HG02642 (cell line): ENCODE data around the gene CERS4.
"Not testable (repeated sequence)": the region's sequence is repeated elsewhere in the genome, so short reads cannot be mapped to it uniquely, and the experiment has no call there.

Source experiments
- ATAC-seq: cut with Tn5 transposase; IDR thresholded peaks from one replicate; pipeline ENCODE4 v1.9.1; 2021; ENCODE audit warnings: mild to moderate bottlenecking; ENCODE audit not compliant: unreplicated experiment, poor library complexity

CERS4 gene

DNA sequence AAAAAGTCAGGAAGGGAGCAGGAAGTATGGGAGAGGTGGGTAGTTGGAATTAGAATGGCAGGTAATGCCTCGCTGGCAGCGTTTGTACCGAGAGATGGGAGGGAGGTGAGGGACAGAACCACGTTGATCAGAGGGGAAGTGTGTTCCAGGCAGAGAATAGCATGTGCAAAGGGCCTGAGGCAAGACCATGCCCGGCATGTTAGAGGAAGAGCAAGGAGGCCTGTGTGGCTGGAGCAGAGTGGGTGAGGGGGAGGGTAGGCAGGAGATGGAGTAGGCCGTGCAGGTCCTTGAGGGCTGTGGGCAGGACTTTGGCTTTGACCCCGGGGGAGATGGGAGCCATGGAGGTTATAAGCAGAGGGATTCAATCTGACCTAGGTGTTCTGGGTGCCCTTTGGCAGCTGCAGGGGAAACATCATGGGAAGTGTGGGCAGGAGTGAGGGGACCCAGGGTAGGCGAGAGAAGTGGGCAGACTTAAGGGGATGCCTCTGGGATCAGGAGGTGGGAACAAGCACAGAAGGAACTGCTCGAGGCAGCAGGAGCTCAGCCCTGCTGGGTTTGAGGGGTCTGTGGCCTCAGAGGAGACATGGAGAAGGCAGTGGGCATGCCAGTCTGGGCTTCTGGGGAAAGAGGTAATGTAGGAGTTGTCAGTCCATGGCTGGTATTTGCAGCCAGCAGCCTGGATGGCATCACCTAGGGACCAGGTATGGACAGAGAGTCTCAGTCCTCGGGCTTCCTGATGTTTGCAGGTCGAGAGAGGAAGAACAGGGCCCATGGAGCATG is 50.2 kb downstream of the CERS4 start:
- no peak for ATAC-seq

DNA sequence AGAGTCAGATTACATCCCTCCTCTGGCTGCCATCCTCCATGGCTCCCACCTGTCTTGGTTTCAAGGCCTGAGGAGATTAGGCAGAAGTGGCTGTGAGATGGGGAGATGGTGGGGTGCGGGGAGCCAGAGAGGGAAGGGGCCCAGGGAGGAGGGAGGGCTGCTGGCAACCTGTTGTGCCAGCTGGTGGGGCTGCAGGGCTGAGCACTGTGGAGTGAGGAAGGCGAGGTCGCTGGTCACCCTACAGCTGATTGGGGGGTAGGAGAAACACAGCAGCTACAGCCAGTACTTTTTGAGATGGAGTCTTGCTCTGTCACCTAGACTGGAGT is 50.7 kb downstream of the CERS4 start:
- ATAC-seq: no peak

DNA sequence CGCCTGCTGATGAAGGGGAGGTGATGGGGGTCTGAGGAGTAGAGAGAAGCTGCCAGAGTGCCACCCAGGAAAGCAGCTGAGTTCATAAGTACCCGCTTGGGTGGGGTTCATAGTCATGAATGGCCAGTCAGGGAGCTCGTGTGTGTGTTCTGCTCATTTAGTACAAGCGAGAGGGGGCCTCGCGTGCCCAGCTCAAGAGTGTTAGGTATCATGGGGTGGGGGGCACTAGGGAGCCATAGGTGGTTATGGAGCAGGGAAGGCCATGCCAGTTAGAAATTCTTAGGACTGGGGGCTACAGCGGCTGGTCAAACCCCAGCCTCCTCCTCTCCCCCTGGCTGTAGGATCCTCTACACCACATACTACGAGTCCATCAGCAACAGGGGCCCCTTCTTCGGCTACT is 52.2 kb downstream of the CERS4 start:
- no peak for ATAC-seq

DNA sequence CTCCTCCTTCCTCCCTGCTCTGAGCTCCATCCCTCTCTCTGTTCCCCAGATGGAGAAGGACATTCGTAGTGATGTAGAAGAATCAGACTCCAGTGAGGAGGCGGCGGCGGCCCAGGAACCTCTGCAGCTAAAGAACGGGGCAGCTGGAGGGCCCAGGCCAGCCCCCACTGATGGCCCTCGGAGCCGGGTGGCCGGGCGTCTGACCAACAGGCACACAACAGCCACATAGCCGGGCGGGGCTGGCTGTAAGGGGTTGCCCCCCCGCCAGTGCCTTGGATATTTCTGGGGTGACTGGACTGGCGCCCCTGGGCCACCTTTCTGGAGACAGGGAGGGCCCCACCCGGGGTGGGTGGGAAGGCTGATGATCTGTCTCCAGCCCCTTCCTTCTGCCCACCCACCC is 52.7 kb downstream of the CERS4 start:
- no peak for ATAC-seq

DNA sequence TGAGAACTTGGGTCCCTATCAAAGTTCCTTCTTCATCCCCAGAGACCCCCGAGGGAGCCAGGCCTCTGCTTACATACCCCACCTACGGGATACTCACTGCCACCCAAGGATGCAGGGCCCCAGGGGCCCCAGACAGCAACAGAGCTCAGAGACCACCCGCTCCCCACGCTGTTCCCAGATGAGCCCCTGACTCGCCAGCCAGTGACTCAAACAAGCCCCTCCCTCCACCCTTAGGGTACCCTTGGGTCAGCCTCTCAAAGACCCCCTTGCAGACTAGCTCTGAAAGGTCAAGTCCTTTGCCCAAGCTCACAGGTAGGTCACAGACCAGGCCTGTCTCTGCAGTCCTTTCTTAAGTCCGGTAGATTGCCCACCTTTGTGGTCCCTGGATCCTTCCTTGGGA is 53.3 kb downstream of the CERS4 start:
- no peak for ATAC-seq

DNA sequence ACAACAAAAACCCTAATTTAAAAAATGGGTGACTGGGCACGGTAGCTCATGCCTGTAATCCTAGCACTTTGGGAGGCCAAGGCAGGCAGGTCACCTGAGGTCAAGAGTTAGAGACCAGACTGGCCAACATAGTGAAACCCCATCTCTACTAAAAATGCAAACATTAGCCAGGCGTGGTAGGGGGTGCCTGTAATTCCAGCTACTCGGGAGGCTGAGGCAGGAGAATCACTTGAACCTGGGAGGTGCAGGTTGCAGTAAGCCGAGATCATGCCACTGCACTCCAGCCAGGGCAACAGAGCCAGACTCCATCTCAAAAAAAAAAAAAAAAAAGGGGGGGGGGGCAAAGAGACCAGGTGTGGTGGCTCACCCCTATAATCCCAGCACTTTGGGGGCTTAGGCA is 55.1 kb downstream of the CERS4 start:
- not testable (repeated sequence) for ATAC-seq

DNA sequence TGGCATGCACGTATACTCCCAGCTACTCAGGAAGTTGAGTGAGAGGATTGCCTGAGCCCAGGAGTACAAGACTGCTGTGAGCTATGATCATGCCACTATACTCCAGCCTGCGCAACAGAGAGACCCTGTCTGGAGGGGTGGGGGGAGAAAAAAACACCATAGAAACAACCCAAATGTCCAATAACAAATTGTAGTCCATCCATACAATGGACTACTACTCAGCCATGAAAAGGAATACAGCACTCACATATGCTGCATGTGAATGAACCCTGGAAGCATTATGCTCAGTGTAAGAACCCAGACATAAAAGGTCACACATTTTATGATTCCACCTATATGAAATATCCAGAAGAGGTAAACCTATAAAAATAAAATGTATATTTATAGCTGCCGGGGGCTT is 56.7 kb downstream of the CERS4 start:
- no peak for ATAC-seq

DNA sequence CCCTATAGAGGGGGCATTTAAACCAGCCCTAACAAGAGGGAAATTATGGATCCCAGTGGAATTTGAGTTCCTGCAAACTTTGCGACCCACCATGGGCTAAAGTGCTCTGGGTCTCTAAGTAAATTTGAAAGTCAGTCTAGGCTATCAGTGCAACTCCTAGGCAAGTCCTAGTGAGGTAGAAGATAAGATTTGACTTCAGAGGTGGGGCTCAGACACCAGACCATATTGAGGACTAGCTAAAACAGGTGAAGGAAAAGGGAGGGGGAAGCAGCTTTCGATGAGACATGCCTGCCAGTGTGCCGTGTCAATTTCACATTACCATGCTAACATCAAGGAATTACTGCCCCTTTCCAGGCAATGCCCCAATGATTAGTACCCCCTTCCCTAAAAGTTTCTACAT is 60.6 kb downstream of the CERS4 start:
- no peak for ATAC-seq

DNA sequence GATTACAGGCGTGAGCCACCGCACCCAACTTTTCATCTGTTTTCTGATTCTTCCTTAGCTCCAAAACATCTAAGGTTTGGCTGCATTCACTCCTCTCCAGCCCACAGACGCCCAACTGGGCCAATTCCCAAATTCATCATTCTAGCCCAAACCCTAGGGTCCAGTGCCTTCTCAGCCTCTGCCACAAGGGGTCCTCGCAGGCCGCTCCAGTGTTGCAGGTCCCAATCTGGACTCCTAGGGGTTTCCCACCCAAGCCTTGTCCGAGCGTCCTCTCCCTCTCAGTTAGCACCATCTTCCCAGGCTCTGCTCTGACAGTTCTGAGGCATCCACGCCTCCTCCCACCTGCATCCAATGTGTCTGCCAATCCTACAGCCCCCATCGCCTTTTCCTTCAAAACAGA is 67.3 kb downstream of the CERS4 start:
- not testable (repeated sequence) for ATAC-seq

DNA sequence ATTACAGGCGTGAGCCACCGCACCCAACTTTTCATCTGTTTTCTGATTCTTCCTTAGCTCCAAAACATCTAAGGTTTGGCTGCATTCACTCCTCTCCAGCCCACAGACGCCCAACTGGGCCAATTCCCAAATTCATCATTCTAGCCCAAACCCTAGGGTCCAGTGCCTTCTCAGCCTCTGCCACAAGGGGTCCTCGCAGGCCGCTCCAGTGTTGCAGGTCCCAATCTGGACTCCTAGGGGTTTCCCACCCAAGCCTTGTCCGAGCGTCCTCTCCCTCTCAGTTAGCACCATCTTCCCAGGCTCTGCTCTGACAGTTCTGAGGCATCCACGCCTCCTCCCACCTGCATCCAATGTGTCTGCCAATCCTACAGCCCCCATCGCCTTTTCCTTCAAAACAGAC is 82.2 kb downstream of the CERS4 start:
- not testable (repeated sequence) for ATAC-seq

DNA sequence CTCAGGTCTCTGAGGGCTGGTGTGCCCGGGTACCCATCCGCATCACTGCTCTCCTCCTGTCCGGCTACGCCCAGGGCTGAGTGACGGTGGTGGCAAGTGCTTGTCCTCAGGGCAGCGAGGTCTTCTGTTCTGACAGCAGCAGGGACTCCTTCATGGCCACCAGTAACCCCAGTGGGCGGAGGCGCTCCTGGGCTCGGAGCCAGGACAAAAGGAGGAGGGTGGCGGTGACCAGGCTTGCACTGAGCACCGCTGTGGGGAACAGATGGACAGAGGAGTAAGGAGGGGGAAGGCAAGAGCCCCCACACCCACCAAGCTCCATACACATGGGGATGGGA is 93.2 kb downstream of the CERS4 start:
- ATAC-seq: no peak

DNA sequence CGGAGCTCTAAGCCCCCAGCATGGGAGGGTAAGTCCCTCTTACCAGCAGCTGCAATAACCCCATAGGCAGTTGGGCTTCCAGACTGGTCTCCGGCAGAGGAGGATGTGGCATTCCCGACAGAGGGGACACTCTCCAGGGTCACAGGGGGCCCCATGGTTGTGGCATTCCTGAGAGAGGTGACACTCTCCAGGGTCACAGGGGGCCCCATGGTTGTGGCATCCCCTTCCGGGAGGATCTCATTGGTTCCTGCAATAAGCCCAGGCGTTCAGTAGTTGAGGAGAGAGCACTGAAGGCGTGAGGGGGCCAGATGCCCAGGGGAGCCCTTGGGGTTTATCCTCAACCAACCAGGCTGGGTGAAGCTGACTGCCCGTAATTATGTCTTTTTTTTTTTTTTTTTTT is 93.6 kb downstream of the CERS4 start:
- no peak for ATAC-seq

DNA sequence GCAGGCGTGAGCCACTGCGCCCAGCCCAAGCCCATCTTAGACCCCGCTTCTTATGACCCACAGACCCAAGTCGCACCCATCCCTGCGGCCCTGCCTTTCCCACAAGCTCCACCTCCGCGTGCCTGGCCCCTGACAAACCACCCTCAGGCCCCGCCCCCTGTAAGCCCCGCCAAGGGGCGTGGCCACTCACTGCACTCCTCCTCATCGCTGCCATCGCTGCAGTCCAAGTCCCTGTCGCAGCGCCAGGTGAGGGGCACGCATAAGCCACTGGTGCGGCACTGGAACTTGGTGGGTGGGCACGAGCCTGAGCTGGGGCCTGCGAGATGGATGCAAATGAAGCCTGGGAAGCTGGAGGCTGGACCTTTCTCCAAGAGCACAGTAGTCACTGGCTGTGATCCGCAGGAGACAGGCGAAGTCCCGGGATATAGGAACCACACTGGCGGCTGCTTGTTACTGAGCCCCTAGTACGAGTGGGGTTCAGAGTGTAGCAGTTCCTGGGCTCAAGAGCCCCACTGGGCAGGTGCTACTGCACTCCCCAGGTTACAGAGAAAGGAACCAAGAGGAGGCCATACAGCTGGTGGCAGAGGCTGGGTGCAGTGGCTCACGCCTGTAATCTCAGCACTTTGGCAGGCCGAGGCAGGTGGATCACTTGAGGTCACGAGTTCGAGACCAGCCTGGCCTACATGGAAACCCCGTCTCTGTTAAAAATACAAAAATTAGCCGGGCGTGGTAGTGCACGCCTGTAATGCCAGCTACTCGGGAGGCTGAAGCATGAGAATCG is 95.9 kb downstream of the CERS4 start:
- ATAC-seq: no peak

DNA sequence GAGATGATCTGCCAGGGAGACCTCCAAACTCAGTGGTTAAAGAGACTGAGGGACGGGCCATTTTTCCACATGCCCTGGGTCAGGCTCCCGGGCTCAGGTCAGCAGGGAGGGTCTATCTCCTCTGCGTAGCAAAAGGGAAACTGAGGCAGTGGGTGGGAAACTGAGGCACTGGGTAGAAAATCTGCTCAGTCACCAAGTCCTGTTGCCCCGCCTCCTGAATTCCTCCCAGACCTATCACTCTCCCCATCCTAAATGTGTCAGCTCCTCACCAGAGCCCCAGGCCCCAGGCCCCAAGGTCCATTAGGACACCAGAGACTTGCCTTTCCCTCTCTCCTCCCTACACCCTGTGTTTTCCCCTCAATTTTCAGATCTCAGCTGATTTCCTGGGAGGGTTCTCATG is 96.6 kb downstream of the CERS4 start:
- ATAC-seq: no peak

DNA sequence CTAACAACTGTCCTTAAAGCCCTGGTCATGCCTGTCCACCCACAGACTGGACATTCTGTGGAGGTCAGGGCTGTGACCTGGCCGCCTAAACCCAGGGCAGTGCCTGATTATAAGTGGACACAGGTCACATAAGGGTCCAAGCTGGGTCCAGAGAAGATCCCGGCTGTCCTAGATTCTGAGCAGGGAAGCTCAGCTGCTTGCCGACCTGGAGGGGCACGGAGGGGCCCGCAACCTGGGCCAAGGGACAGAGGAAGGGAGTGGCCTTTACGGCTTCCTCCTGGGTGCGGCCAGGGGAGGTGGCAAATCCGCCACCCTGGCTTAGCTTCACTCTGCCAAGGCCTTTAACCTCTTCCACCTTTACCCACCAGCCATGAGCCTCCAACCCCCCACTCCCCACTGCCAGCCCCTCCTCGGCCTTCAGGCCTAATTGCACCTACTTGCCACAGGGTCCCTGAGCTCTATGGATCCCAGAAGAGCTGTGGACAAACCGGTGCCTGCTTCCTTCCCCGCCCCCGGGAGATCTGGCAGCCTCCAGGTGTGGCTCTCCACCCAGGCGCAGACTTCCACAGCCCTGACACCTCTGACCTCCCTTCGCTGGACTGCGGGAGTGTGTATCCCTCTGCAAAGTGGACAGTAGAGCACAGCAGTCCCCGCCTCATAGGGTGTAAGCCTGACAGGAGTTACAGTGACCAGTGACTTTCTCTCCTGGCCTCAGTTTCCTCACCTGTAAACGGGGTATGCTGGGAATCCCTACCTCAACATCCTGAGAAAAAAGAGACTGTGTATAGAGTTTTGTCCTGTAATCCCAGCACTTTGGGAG is 97.3 kb downstream of the CERS4 start:
- no peak for ATAC-seq

DNA sequence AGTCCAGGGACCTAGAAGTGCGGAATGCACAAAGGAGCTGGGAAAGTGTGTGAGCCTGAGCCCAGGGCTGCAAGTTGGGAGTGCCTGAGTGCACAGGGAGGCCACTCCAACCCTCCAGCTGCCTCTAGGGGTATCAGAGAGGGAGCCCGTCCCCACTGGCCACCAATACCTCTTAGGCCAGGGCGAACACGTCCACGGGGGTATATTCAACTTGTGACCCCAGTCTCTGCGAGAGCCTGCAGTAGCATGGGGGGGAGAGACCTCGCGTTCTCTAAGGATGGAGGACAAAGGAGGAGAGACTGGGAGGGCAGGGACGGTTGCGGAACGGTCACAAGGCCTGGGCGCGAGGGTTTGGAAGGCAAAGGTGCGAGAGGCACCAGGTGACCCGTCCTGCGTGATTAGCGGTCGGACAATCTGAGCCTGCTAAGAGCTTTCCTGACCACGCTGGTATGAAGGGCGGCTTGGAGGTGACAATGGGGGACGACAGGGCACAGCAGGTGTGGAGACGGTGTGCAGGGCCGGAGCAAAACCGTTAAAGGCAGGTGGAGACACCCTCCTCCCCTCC is 98.3 kb downstream of the CERS4 start:
- ATAC-seq: no peak

DNA sequence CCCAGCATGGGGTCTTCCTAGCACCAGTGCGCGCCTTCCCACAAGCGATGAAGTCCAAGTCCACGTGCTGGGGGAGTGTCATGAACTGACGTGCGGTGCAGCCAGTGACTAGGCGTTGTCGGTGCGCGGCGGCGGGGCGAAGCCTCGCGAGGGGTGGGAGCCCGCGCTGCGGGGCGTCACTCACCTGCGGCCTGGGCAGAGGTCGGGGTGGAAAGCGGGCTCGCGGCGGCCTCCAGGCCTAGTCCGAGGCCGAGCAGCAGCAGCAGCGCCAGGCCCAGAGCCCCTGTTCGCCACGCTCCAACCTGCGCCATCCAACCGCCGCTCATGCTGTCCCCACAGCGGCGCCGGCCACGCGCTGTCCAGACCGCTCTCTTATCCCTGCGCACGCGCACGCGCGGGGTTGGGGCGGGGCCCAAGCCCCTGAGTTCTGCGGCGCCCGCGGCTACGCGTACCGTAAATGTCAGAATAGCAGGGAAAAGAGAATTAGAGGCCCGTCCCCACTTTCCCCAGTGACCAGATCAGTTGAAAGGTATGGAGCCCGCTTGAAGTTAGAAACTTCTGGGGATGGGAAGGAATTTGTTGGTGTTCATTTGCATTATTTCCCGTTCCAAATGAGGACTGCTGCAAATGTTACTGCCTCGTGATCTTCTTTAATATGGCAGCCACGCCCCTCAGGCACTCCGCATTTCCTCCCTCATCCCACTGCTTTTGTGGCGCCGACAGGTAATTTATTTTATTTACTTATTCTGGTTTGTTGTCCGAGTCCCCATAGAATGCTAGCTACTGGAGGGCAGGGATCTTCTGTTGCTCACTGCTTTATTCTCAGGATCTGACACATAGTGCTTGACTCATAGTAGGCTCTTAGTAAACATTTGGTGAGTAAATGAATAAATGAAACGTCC is 99.0 kb downstream of the CERS4 start, which contains the start of gene CD320:
TSS of gene CD320 (minus strand) at position 394 of the 902 bp plus-strand sequence. CDS start at position 326, 68 bp downstream.
- ATAC-seq: peak; percentile 87

DNA sequence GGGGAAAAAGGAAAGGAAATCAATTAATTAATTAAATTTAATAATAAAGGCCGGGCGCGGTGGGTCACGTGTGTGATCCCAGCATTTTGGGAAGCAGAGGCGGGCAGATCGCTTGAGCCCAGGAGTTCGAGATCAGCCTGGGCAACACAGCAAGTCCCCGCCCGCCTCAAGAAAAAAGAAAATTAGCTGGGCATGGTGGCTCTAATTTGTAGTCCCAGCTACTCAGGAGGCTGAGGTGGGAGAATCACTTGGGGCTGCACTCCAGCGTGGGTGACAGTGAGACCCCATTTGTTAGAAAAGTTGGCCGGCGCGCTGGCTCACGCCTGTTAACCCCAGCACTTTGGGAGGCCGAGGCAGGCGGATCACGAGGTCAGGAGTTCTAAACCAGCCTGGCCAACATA is 99.7 kb downstream of the CERS4 start:
- no peak for ATAC-seq

DNA sequence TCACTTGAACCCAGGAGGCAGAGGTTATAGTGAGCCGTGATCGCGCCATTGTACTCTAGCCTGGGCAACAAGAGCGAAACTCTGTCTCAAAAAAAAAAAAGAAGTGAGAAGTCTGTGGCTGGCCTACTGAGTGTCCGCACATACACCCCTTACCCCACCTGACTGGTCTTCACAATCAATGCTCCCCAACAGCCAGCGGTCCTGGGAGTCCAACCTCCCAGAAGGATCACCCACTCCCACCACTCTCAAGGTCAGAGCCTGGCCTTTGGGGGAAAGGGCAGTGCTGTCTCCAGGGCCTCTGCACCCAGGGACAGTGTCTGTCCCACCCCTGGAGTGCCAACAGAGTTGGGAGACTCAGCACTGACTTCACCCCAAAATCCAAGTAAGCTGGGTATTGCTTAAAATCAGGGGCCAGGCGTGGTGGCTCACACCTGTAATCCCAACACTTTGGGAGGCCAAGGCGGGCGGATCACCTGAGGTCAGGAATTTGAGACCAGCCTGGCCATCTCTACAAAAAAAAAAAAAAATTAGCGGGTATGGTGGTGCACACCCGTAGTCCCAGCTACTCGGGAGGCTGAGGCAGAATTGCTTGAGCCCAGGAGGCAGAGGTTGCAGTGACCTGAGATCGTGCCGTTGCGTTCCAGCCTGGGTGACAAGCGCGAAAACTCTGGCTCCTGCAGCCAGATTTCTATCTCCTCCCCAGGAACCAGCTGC is 101.3 kb downstream of the CERS4 start:
- no peak for ATAC-seq
